Ovary (tissue), 9 donors: ENCODE measurements around the gene NUDT8. TPM values are rescaled to one million over a fixed set of nuclear protein-coding genes. Genes with fewer than 3 reads are reported as not detected.

ENCODE experiments used
- DNase-seq, 5 donors: peaks; one replicate each; pipeline ENCODE4 v3.0.0-alpha.2; 2019 to 2020
- H3K27ac ChIP-seq, 2 donors: fragments of 200-600 bp; one replicate each; pipeline versions ENCODE4 v1.5.1 to v1.8.0; 2019 to 2022
- H3K27me3 ChIP-seq: fragments of 200-600 bp; one replicate; pipeline ENCODE4 v1.8.0; 2022
- H3K36me3 ChIP-seq: fragments of 200-600 bp; sonication (generic); one replicate; pipeline ENCODE4 v1.5.1; 2019
- H3K4me1 ChIP-seq: one replicate; pipeline ENCODE4 v1.8.1; 2013; ENCODE audit warnings: mild to moderate bottlenecking, moderate library complexity; ENCODE audit not compliant: insufficient read depth
- H3K4me3 ChIP-seq: fragments of 200-600 bp; sonication (generic); one replicate; pipeline ENCODE4 v1.5.1; 2017
- H3K9me3 ChIP-seq, 2 donors: fragments of 200-600 bp in 1 of 2; sonication (generic) in 1 of 2; one replicate each; pipeline versions ENCODE4 v1.5.1 to v1.8.1; 2013 to 2019; ENCODE audit warnings: mild to moderate bottlenecking in 1 of 2, moderate library complexity in 1 of 2
- EP300 ChIP-seq: sonication (generic); formaldehyde crosslinking; IDR thresholded peaks from one replicate; pipeline ENCODE4 v1.6.1; 2017; ENCODE audit warnings: antibody characterized with exemption
- POLR2A ChIP-seq: fragments of 450-650 bp; IDR thresholded peaks from one replicate; pipeline ENCODE4 v1.6.1; 2017; ENCODE audit warnings: antibody characterized with exemption, mild to moderate bottlenecking, moderate library complexity
- WGBS, 3 donors: extraction: QIAGEN DNeasy Blood & Tissue Kit in 1 of 3; methylation state at CpG; one replicate each; pipeline versions ENCODE4 v1.1.5 to v1.1.7; 2013 to 2017; 5-methylcytosine and 5-hydroxymethylcytosine counted together
- intact Hi-C, 4 donors: fragments of 100-400 bp; cut with DNase I; formaldehyde crosslinking; loops; one replicate each; pipeline versions ENCODE4 v1.11.0 to v1.15.1; 2022 to 2023
- polyA plus RNA-seq, 2 donors: library from polyadenylated mRNA; stranded (reverse); fragments of 200-250 nt in 1 of 2; fragments of 350-450 nt in 1 of 2; fragmentation: Illumina TruSeq in 1 of 2; extraction: RNeasy Lipid Tissue Mini Kit (QIAGEN cat#74804) in 1 of 2; gene quantifications; one replicate each; pipeline ENCODE4 v1.2.3, GENCODE V29; 2013 to 2014
- total RNA-seq, 7 donors: library from RNA; depleted of rRNA in 2 of 7; stranded (reverse); fragments of >200 nt in 2 of 7; fragmentation: NEBNext Ultra II Directional in 3 of 7; extraction: Animal tissue kit (Norgen Biotek cat#: 25700) in 3 of 7; gene quantifications; one replicate each; pipeline versions ENCODE4 v1.1.0 to v1.2.4, GENCODE V29; 2016 to 2023
- TF ChIP-seq, protein P1 (sequence below), 3 donors: fragments of 450-650 bp in 2 of 3; fragments of 200-600 bp in 1 of 3; IDR thresholded peaks; one replicate each; pipeline versions ENCODE4 v1.5.1 to v1.8.0; 2016 to 2022; ENCODE audit warnings: antibody characterized with exemption in 3 of 3, mild to moderate bottlenecking in 1 of 3
- donor health status: DM: no; HTN: no; CAD: no; lungs with moderate emphysema.
- donor health status: DM: no; HTN: no; CAD: no.
- donor health status: Bipolar disorder and iron deficiency.
- donor health status: DM: yes; HTN: yes; CAD: no.
- donor health status: DM: no; HTN: no; CAD: no.
- donor health status: DM: yes; HTN: yes; CAD: no.

The NUDT8 gene
- total and polyA plus RNA-seq, 9 donors: 5.0 to 10.5 (median 7.3) TPM; not detected in 1

DNA sequence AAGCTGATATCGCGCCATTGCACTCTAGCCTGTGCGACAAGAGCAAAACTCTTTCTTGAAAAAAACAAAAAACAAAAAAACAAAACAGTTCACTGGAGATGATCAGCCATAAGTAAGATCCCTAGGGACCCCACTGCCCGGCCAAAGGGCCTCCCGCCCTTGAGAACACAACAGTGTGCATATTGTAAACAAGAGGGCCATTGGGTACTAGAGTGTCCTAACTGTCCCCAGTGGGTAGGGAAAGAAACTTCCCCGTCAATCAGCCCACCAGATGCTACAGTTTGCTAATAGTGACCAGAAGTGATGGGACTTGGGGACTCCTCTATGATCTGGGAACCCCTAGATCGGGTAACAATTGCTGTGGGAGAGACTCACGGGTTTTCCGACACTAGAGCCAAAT is 24.5 kb upstream of the NUDT8 start:
- no peaks in the 10 kb centered on the region for H3K36me3 ChIP-seq
- intact Hi-C loops: loop anchor here in 1 of 4 donors (10.0 kb wide), 1 partner anchor 79 kb away; no protein-coding TSS in a partner anchor
- DNase-seq: no peak
- TF ChIP-seq POLR2A: no peak
- TF ChIP-seq EP300: no peak
- TF ChIP-seq, protein P1, sequence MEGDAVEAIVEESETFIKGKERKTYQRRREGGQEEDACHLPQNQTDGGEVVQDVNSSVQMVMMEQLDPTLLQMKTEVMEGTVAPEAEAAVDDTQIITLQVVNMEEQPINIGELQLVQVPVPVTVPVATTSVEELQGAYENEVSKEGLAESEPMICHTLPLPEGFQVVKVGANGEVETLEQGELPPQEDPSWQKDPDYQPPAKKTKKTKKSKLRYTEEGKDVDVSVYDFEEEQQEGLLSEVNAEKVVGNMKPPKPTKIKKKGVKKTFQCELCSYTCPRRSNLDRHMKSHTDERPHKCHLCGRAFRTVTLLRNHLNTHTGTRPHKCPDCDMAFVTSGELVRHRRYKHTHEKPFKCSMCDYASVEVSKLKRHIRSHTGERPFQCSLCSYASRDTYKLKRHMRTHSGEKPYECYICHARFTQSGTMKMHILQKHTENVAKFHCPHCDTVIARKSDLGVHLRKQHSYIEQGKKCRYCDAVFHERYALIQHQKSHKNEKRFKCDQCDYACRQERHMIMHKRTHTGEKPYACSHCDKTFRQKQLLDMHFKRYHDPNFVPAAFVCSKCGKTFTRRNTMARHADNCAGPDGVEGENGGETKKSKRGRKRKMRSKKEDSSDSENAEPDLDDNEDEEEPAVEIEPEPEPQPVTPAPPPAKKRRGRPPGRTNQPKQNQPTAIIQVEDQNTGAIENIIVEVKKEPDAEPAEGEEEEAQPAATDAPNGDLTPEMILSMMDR (IDR thresholded peaks at IDR 0.05): no peak
- H3K27ac ChIP-seq: no peak overlapping the region
- H3K4me1 ChIP-seq: no peaks in the 10 kb centered on the region
- no peak overlapping the region for H3K4me3 ChIP-seq
- no peaks in the 10 kb centered on the region for H3K9me3 ChIP-seq
- H3K27me3 ChIP-seq: no peaks in the 10 kb centered on the region
- WGBS, 3 donors: 65 to 72% (median 69%) methylated on average over 9 of the region's 9 CpGs

DNA sequence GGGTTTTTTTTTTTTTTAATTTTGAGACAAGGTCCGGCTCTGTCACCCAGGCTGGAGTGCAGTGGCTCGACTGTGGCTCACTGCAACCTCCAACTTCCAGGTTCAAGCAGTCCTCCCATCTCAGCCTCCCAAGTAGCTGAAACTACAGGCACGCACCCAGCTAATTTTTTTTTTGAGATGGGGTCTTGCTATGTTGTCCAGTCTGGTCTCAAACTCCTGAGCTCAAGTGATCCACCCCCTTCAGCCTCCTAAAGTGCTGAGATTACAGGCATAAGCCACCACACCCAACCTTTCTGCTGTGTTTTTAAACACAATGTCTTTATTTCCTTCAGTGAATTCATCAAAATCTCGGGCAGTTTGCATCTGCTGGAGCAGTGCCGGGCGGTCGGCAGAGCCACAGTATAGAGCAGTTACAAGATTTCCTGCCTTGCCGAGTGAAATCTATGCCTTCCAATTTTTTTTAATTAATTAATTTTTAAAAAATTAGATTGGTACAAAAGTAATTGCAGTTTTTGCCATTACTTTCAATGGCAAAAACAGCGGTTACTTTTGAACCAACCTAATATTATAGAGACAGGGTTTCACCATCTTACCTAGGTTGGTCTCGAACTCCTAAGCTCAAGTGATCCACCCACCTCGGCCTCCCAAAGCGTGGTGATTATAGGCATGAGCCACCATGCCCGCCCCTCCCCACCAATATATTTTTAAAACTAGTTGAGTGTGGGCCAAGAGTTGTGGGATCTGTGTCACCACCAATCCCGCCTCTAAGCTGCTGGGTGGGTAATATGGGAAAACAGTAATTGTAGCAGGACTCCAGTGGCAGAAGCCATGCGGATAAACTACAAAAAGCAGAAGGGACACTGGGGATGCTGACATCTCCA is 23.5 kb upstream of the NUDT8 start:
- no peak overlapping the region for H3K27ac ChIP-seq
- peak in 1 of 5 donors; percentile 12 for DNase-seq
- intact Hi-C loops: loop anchor here in 1 of 4 donors (10.0 kb wide), 1 partner anchor 78 kb away; no protein-coding TSS in a partner anchor
- no peaks in the 10 kb centered on the region for H3K4me1 ChIP-seq
- no peaks in the 10 kb centered on the region for H3K9me3 ChIP-seq
- TF ChIP-seq, protein P1 (IDR thresholded peaks at IDR 0.05): no peak
- no peak for TF ChIP-seq EP300
- TF ChIP-seq POLR2A: no peak
- no peaks in the 10 kb centered on the region for H3K36me3 ChIP-seq
- no peaks in the 10 kb centered on the region for H3K27me3 ChIP-seq
- WGBS, 3 donors: 71 to 87% (median 76%) methylated on average over 14 to 15 of the region's 15 CpGs
- H3K4me3 ChIP-seq: no peak overlapping the region

DNA sequence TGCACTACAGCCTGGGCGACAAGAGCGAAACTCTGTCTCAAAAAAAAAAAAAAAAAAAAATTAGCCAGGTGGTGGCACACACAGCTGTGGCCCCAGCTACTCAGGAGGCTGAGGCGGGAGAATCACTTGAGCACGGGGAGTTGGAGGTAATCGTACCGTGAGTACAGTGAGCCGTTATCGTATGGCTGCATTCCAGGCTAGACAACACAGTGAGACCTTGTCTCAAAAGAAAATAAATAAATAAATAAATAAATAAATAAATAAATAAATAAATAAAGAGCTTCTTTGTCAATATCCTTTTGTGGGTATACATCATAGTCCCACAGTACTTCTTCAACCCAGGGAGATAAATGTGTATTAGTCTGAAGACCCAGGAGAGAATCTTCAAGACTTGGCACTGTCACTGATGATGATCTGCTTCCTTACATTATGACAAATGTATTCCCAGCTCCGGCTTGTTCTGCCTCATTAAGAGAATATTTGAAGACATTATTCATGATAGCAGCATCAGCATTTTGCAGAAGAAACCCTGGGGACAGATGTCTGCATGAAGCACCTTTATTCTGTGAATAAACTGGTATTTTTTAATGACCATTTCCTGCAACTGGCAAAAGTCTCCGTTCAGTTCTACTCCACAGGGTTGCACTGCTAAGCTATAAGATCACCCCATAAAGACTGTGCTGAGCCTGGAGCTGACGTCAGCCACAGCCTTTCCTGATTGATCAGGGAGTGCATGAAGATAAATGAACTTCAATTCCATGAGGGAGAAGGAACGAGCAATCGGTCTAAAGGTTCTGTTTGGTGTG is 22.4 kb upstream of the NUDT8 start:
- no peaks in the 10 kb centered on the region for H3K9me3 ChIP-seq
- intact Hi-C loops: loop anchor here in 1 of 4 donors (10.0 kb wide), 1 partner anchor 77 kb away; no protein-coding TSS in a partner anchor
- H3K27ac ChIP-seq: no peak overlapping the region
- no peak for TF ChIP-seq EP300
- TF ChIP-seq, protein P1 (IDR thresholded peaks at IDR 0.05): no peak
- no peaks in the 10 kb centered on the region for H3K4me1 ChIP-seq
- H3K36me3 ChIP-seq: no peaks in the 10 kb centered on the region
- 27 to 42% (median 32%) methylated on average over 13 of the region's 13 CpGs for WGBS, 3 donors
- no peak for DNase-seq
- H3K27me3 ChIP-seq: no peaks in the 10 kb centered on the region
- H3K4me3 ChIP-seq: no peak overlapping the region

DNA sequence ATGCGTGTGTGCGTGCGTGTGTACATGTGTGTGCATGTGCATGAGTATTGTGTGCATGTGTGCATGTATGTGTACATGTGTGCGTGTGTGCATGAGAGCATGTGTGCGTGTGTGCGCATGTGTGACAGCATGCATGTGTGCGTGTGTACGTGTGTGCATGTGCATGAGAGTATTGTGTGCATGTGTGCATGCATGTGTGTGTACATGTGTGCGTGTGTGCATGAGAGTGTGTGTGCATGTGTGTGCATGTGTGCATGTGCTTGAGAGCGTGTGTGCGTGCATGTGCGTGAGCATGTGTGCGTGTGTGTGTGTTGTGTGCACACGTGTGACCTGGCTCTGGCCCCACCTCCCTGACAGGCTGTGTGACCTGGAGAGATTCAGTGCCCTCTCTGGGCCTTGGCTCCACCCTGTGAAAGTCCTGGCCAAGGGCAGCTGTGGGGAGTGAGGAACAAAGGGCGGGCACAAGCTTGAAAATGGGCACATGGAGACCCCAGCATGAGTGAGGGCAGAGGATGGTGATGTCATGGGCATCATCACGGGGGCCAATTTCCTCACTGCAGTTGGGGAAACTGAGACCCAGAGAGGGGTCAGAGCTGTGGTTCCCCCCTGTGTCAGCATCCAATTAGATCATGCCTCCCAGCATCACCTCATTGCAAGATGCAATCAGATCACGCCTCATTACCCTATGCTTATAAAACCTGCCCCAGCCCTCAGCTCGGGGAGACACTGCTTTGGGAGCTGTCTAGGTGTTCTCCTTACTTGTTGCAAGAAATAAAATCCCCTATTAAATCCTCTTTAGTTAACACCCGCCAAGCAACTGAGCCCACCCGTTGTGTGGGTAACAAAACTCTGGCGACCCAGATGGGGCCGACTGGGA is 20.1 kb upstream of the NUDT8 start:
- H3K9me3 ChIP-seq: no peaks in the 10 kb centered on the region
- WGBS, 3 donors: 76 to 79% (median 77%) methylated on average over 22 of the region's 22 CpGs

More for the DNA sequence above, 20.1 kb upstream of the NUDT8 start:
- Histone ChIP-seq H3K27me3 (no peaks in the 10 kb centered on the region), H3K27ac (no peak overlapping the region), H3K4me3 (peak overlapping the region; percentile 15), H3K4me1 (no peaks in the 10 kb centered on the region), H3K36me3 (no peaks in the 10 kb centered on the region)
- intact Hi-C loops: loop anchor here in 1 of 4 donors (10.0 kb wide), 1 partner anchor 75 kb away; no protein-coding TSS in a partner anchor
- no peak for TF ChIP-seq POLR2A
- TF ChIP-seq EP300: no peak
- TF ChIP-seq, protein P1 (IDR thresholded peaks at IDR 0.05): no peak
- no peak for DNase-seq
